PFSK-1 (cell line): Measurements from ENCODE around the gene LENG9.

ENCODE experiments used
- POLR2AphosphoS5 ChIP-seq: IDR thresholded peaks from 2 replicates; pipeline ENCODE4 v1.6.1; 2012; ENCODE audit warnings: low read depth, mild to moderate bottlenecking, control low read depth, low read length, moderate library complexity
- TF ChIP-seq, protein P1 (sequence below), 2 experiments: IDR thresholded peaks; 2 replicates each; pipeline versions ENCODE4 v1.6.1 to v1.8.0; 2011 to 2012; ENCODE audit warnings: low read depth in 2 of 2, low read length in 2 of 2, control low read depth in 1 of 2, inconsistent platforms in 1 of 2, mild to moderate bottlenecking in 1 of 2, moderate library complexity in 1 of 2; ENCODE audit not compliant: insufficient read depth in 1 of 2

DNA sequence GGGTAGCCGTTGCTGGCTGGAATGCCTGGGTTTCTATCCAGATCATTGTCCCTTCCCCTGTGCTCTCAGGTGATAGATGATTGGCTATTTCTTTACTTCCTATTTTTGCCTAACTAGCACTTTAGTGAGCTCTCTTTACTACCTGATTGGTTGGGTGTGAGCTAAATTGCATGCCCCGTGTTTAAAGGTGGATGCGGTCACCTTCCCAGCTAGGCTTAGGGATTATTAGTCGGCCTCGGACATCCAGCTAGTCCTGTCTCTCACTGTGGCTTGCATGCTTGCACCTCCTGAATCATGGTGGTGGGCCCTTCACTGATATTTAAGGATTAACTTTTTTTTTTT is 38.2 kb downstream of the LENG9 start:
- no peak for TF ChIP-seq POLR2AphosphoS5
- TF ChIP-seq, protein P1, sequence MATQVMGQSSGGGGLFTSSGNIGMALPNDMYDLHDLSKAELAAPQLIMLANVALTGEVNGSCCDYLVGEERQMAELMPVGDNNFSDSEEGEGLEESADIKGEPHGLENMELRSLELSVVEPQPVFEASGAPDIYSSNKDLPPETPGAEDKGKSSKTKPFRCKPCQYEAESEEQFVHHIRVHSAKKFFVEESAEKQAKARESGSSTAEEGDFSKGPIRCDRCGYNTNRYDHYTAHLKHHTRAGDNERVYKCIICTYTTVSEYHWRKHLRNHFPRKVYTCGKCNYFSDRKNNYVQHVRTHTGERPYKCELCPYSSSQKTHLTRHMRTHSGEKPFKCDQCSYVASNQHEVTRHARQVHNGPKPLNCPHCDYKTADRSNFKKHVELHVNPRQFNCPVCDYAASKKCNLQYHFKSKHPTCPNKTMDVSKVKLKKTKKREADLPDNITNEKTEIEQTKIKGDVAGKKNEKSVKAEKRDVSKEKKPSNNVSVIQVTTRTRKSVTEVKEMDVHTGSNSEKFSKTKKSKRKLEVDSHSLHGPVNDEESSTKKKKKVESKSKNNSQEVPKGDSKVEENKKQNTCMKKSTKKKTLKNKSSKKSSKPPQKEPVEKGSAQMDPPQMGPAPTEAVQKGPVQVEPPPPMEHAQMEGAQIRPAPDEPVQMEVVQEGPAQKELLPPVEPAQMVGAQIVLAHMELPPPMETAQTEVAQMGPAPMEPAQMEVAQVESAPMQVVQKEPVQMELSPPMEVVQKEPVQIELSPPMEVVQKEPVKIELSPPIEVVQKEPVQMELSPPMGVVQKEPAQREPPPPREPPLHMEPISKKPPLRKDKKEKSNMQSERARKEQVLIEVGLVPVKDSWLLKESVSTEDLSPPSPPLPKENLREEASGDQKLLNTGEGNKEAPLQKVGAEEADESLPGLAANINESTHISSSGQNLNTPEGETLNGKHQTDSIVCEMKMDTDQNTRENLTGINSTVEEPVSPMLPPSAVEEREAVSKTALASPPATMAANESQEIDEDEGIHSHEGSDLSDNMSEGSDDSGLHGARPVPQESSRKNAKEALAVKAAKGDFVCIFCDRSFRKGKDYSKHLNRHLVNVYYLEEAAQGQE (IDR thresholded peaks at IDR 0.05; ENCODE audit: insufficient read depth in 1 of 2, low read depth in 2 of 2, low read length in 2 of 2) = no peak
